IPS DF 6.9 (cell line): ENCODE measurements around the gene DDX23.
A peak's percentile ranks its signal among the peaks of the same experiment; 100 is the strongest.
"Not testable (repeated sequence)": the region's sequence is repeated elsewhere in the genome, so short reads cannot be mapped to it uniquely, and the experiment has no call there.

ENCODE experiments used
- DNase-seq: peaks from one replicate; pipeline ENCODE4 v3.0.0-alpha.2; 2013; ENCODE audit warnings: low read depth, low spot score
- H3K27ac ChIP-seq: one replicate; pipeline ENCODE4 v1.5.1; 2013; ENCODE audit warnings: low read length, control low read depth
- H3K27me3 ChIP-seq: 2 replicates; pipeline ENCODE4 v1.6.1; 2013; ENCODE audit warnings: mild to moderate bottlenecking, low read length; ENCODE audit not compliant: control insufficient read depth, insufficient read depth
- H3K36me3 ChIP-seq: 2 replicates; pipeline ENCODE4 v1.6.1; 2013; ENCODE audit warnings: low read length; ENCODE audit not compliant: control insufficient read depth, insufficient read depth
- H3K4me1 ChIP-seq: 2 replicates; pipeline ENCODE4 v1.6.1; 2013; ENCODE audit warnings: low read length; ENCODE audit not compliant: control insufficient read depth, insufficient read depth
- H3K4me3 ChIP-seq: 2 replicates; pipeline ENCODE4 v1.5.1; 2013; ENCODE audit warnings: mild to moderate bottlenecking, low read length
- H3K9me3 ChIP-seq: 2 replicates; pipeline ENCODE4 v1.6.1; 2013; ENCODE audit warnings: low read length, inconsistent platforms; ENCODE audit not compliant: control insufficient read depth, insufficient read depth
- WGBS: extraction: QIAGEN DNeasy Blood & Tissue Kit; methylation state at CpG from one replicate; pipeline ENCODE4 v1.1.7; 2013; ENCODE audit warnings: mixed read lengths, missing lambda C conversion rate; ENCODE audit not compliant: insufficient read length, insufficient coverage; 5-methylcytosine and 5-hydroxymethylcytosine counted together

Gene DDX23

DNA sequence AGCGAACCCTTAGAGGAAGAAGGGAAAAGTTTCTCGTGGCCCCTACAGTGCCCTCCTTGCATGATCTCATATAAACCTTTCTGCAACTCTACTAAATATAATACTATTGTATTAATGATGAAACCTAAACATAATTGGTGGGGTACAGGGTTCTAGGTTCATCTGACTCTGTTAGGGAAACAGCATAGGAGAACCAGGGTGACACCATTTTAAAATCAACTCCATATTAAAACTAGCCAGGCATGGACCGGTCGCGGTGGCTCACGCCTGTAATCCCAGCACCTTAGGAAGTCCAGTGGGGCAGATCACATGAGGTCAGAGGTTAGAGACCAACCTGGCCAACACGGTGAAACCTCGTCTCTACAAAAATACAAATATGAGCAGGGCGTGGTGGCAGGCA is 28.7 kb upstream of the DDX23 start:
- Histone ChIP-seq H3K4me3 (no peak overlapping the region), H3K4me1 (peaks cover 5% of the 10 kb centered on the region; the same call in 1 of the 2 replicates), H3K27me3 (no peaks in the 10 kb centered on the region), H3K36me3 (no peaks in the 10 kb centered on the region), H3K9me3 (no peaks in the 10 kb centered on the region), H3K27ac (no peak overlapping the region)
- no CpG with 5 or more reads among the region's 9 CpGs for WGBS
- DNase-seq: no peak

DNA sequence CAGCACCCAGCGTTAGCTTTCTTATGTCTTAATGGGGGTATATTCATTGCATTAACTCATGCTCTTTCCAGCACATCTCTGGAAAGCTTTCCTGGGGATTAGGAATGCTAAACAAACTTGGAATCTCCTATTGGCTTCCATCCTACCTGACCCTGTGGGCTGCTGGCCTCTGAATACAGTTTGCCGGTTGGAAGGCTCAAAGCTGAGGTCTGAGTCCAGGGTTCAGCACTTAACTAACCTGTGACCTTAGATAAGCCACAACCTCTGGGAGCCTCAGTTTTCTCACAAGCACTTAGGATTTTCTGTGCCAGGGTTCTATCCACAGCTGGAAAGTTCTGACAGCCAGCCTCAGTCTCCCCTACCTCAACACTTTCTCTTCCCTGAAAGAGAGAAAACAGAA is 26.6 kb upstream of the DDX23 start:
- Histone ChIP-seq H3K4me1 (peaks cover 1% of the 10 kb centered on the region; the same call in 1 of the 2 replicates), H3K4me3 (no peak overlapping the region), H3K9me3 (no peaks in the 10 kb centered on the region), H3K27ac (no peak overlapping the region), H3K27me3 (no peaks in the 10 kb centered on the region), H3K36me3 (no peaks in the 10 kb centered on the region)
- DNase-seq: no peak
- no CpG with 5 or more reads among the region's 2 CpGs for WGBS

DNA sequence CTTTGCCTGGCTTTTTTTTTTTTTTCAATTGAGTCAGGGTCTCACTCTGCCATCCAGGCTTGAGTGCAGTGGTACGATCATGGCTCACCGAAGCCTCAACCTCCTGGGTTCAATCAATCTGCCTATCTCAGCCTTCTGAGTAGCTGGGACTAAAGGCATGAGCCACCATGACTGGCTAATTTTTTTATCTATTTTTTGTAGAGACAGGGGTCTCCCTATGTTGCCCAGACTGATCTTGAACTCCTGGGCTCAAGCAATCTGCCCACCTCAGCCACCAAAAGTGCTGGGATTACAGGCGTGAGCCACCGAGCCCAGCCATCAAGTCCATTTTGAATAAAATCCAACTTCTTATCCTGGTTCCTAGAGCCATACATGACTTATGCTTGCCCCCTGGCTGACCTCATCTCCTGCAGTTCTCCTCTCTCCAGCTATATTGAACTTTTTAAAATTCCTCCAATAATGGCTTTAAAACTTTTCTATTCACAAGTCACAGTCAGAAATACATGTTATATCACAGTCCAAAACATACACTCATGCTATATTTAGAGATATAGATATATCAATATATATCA is 24.1 kb upstream of the DDX23 start:
- Histone ChIP-seq H3K27ac (no peak overlapping the region), H3K4me1 (0 out of 2 replicates have a peak, but pooled peaks cover 1% of the 10 kb centered on the region), H3K4me3 (no peak overlapping the region), H3K27me3 (no peaks in the 10 kb centered on the region), H3K9me3 (no peaks in the 10 kb centered on the region), H3K36me3 (no peaks in the 10 kb centered on the region)
- no CpG with 5 or more reads among the region's 4 CpGs for WGBS
- DNase-seq: no peak

DNA sequence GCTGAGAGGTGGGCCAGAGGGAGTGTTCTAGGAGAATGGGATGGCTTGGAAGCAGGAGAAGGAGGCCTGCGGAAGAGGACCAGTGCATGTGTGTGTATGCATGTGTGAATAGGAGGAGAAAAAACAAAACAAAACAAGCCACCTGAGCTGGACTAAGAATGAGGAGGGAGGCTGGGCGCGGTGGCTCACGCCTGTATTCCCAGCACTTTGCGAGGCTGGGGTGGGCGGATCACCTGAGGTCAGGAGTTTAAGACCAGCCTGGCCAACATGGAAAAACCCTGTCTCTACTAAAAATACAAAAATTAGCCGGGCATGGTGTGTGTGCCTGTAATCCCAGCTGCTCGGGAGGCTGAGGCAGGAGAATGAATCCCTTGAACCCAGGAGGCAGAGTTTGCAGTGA is 21.6 kb upstream of the DDX23 start:
- not testable (repeated sequence) for H3K9me3 ChIP-seq, H3K27ac ChIP-seq, H3K4me1 ChIP-seq, H3K4me3 ChIP-seq, DNase-seq, H3K36me3 ChIP-seq, H3K27me3 ChIP-seq
- WGBS: no CpG with 5 or more reads among the region's 8 CpGs

DNA sequence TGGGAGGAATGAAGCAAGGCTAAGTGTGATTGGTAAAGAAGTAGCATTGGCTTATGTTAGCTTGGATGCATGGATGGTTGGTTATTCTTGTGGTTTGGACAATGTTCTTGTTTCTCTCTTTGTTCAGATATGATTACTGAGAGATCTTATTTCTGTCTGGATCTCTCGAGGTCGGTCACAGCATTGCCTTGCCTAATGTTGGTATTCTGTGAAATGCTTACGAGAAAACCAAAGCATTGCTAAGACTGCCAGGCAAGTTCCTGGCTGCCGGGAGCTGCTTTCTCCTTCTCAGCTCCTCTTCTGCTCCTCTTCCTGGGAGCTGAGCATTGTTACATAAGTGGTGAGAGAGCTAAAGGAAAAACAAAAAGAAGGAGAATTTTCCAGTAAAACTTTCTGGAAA is 21.1 kb upstream of the DDX23 start:
- H3K9me3 ChIP-seq: no peaks in the 10 kb centered on the region
- no peaks in the 10 kb centered on the region for H3K27me3 ChIP-seq
- no peaks in the 10 kb centered on the region for H3K36me3 ChIP-seq
- H3K27ac ChIP-seq: no peak overlapping the region
- DNase-seq: no peak
- no peak overlapping the region for H3K4me3 ChIP-seq
- 0 out of 2 replicates have a peak, but pooled peaks cover 1% of the 10 kb centered on the region for H3K4me1 ChIP-seq
- no CpG with 5 or more reads among the region's 4 CpGs for WGBS

DNA sequence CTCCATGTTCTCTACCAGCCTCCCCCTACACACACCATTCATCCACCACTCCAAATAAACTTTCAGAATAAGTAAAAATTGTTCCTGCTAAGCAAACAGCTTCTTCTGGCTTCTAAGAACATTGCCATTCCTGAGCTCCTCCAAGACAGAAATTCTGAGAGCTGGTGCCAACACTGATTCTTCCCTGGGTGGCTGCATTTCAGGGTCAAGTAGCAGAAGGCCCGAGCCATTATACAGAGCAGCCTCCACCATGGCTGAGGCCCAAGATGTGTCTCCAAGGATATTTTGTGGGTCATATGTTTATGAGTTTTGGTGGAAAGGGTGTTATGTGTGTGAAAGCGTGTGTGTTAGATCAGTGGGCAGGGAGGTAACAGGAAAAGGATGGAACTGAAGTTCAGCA is 17.2 kb upstream of the DDX23 start:
- no peak for DNase-seq
- no peak overlapping the region for H3K27ac ChIP-seq
- WGBS: 100% methylated on average over 1 of the region's 2 CpGs

DNA sequence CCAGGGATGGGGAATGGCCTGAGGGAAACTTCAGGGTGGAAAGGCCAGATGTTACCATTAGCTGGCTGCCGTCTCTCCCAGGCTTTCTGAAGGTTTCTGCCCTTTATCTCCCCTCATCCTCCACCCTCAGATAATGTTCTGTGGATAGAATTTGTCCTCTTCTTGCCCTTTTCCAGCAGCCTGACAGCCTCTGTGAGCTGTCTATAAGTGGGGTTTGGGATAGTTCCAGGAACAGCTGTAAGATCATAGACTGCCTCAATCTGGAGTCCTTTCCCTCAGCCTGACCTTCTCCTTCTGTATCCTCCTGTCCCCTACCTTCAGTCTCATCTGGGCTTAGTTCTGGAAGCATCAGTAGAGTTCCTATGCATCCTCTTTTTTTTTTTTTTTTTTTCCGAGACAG is 16.5 kb upstream of the DDX23 start:
- DNase-seq: no peak
- Histone ChIP-seq H3K27ac (no peak overlapping the region), H3K9me3 (no peaks in the 10 kb centered on the region)

More for the DNA sequence above, 17.2 kb upstream of the DDX23 start:
- no peak overlapping the region for H3K4me3 ChIP-seq
- no peaks in the 10 kb centered on the region for H3K36me3 ChIP-seq
- 0 out of 2 replicates have a peak, but pooled peaks cover 1% of the 10 kb centered on the region for H3K4me1 ChIP-seq
- no peaks in the 10 kb centered on the region for H3K27me3 ChIP-seq
- H3K9me3 ChIP-seq: no peaks in the 10 kb centered on the region

DNA sequence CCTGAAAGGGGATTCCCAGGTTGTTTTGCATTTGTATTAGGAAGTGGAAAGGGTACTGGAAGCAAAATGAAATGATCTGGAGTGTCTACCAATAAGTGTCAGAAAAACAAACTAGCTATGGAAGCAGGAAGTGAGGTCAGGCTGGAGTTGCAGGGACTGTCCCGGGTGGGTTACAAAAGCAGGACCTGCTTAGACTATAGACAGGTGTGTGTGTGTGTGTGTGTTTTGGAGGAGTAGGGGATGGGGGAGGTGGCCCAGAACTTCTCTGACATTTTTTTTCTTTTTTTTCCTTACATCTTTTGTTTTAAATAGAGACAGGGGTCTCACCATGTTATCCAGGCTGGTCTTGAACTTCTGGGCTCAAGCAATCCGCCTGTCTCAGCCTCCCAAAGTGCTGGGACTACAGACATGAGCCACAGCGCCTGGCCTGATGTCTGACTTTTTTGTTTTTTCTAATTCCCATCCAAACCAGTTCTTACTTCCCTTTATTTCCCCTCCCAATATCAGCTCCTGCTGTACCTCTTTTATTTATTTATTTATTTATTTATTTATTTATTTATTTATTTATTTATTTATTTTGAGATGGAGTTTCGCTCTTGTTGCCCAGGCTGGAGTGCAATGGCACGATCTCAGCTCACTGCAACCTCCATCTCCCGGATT is 14.2 kb upstream of the DDX23 start:
- WGBS: no CpG with 5 or more reads among the region's 6 CpGs
- no peak overlapping the region for H3K27ac ChIP-seq
- peaks cover 6% of the 10 kb centered on the region; the same call in 1 of the 2 replicates for H3K36me3 ChIP-seq

More for the DNA sequence above, 16.5 kb upstream of the DDX23 start:
- Histone ChIP-seq H3K4me1 (0 out of 2 replicates have a peak, but pooled peaks cover under 1% of the 10 kb centered on the region), H3K36me3 (0 out of 2 replicates have a peak, but pooled peaks cover 3% of the 10 kb centered on the region), H3K27me3 (no peaks in the 10 kb centered on the region), H3K4me3 (no peak overlapping the region)
- no CpG with 5 or more reads among the region's 2 CpGs for WGBS

DNA sequence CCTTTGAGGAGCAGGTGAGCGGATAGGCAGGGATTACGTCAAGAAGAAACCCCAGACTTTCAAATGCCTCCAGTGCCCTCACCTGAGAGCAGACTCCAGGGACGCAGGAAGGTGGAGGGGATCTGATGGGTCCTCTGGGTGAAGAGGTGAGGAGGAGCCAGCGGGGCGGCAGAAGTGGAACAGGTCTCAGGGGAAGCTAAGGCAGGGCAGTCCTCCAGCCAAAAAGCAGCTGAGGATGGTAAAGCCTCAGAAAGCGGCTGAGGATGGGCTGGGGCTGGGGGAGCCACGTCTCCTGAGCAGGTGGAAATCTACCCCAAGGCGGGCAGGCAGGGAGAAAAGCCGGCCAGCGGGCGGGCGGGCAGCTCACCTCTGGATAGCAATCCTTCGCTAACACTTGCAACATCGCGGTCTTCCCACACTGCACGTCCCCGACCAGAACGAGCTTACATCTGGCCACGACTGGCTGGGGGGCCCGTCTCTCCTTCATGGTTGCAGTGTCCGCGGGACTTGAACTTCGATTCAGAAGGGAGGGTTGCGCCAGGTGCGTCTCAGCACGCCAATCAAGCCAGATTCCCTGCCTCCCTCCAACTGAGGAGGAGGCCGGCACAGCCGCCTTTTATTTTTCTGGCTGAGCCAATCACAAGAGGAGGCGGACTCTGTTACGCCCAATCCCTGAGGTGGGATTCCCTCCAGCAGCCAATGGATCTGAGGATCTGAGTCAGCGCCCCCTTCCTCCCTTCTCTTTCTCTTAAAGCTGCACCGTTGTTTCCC is 13.5 kb upstream of the DDX23 start, which contains the start of gene RND1:
Gene RND1 (minus strand): TSS at position 590 of the 771 bp plus-strand sequence. CDS start 103 bp downstream, at position 487.
- Histone ChIP-seq H3K4me1 (no peaks in the 10 kb centered on the region), H3K27me3 (no peaks in the 10 kb centered on the region), H3K27ac (no peak within 1 kb of the TSS), H3K4me3 (peak within 1 kb of the TSS; percentile 70), H3K36me3 (peaks cover 10% of the 10 kb centered on the region), H3K9me3 (no peaks in the 10 kb centered on the region)
- no CpG with 5 or more reads among the region's 32 CpGs for WGBS
- DNase-seq: peak; percentile 91

More for the DNA sequence above, 14.2 kb upstream of the DDX23 start:
- Histone ChIP-seq H3K4me1 (no peaks in the 10 kb centered on the region), H3K9me3 (no peaks in the 10 kb centered on the region), H3K4me3 (no peak overlapping the region), H3K27me3 (no peaks in the 10 kb centered on the region)
- DNase-seq: no peak

DNA sequence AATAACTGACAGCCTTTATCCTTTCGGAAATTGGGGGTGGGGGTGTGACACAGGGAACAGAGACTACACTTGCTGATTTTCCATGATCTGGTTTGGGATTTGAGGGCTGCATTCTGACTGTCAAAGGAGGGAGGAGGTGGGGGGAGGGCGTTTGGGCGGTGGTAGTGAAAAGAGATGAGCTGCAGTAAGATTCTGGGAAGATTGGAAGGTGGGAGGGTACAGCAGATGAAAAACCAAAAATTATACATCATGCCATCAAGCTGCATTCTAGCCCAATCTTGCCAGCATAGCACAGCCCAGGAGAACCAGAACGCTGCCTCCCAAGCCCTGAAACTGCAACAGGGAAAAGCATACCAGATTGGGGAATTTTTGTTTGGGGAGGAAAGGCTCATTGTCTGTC is 11.3 kb upstream of the DDX23 start:
- DNase-seq: no peak
- Histone ChIP-seq H3K27ac (no peak overlapping the region), H3K9me3 (no peaks in the 10 kb centered on the region), H3K4me1 (no peaks in the 10 kb centered on the region), H3K4me3 (no peak overlapping the region), H3K36me3 (peaks cover 10% of the 10 kb centered on the region), H3K27me3 (no peaks in the 10 kb centered on the region)
- WGBS: no CpG with 5 or more reads among the region's 4 CpGs
